Peyer's patch (tissue), 4 donors: Measurements from ENCODE around the gene DLX4. TPM values are rescaled to one million over a fixed set of nuclear protein-coding genes. Genes with fewer than 3 reads are reported as not detected.

Experiments used
- DNase-seq, 3 donors: peaks; one replicate each; pipeline ENCODE4 v3.0.0-alpha.2; 2017 to 2019
- H3K27ac ChIP-seq, 4 donors: fragments of 200-600 bp; sonication (generic); one replicate each; pipeline ENCODE4 v1.5.1; 2016 to 2019
- H3K27me3 ChIP-seq, 2 donors: fragments of 200-600 bp; sonication (generic); one replicate each; pipeline ENCODE4 v1.5.1; 2019
- H3K36me3 ChIP-seq, 3 donors: fragments of 200-600 bp; sonication (generic); one replicate each; pipeline ENCODE4 v1.5.1; 2016 to 2019
- H3K4me1 ChIP-seq, 4 donors: fragments of 200-600 bp; sonication (generic); one replicate each; pipeline ENCODE4 v1.5.1; 2016 to 2019
- H3K4me3 ChIP-seq, 4 donors: fragments of 200-600 bp; sonication (generic); 1 replicate in 3 of 4; 2 replicates in 1 of 4; pipeline ENCODE4 v1.5.1; 2016 to 2019; ENCODE audit warnings: mild to moderate bottlenecking in 1 of 4
- H3K9me3 ChIP-seq, 4 donors: fragments of 200-600 bp; sonication (generic); one replicate each; pipeline ENCODE4 v1.5.1; 2016 to 2019; ENCODE audit warnings: mild to moderate bottlenecking in 1 of 4
- CTCF ChIP-seq, 6 experiments: fragments of 450-650 bp in 4 of 6; fragments of 200-600 bp in 2 of 6; sonication (generic) in 1 of 6; IDR thresholded peaks; one replicate each; pipeline ENCODE4 v1.5.1; 2017 to 2019; ENCODE audit warnings: antibody characterized with exemption in 6 of 6, mild to moderate bottlenecking in 3 of 6, moderate library complexity in 1 of 6
- POLR2A ChIP-seq, 2 donors: fragments of 450-650 bp; IDR thresholded peaks; one replicate each; pipeline ENCODE4 v1.5.1; 2017; ENCODE audit warnings: antibody characterized with exemption in 2 of 2, mild to moderate bottlenecking in 2 of 2, moderate library complexity in 2 of 2
- total RNA-seq, 4 donors: library from RNA; depleted of rRNA; stranded (reverse); fragments of >200 nt; gene quantifications; one replicate each; pipeline ENCODE4 v1.1.0, GENCODE V29; 2016

DLX4 gene
- total RNA-seq, 4 donors from 2014 or later, result not detected

DNA sequence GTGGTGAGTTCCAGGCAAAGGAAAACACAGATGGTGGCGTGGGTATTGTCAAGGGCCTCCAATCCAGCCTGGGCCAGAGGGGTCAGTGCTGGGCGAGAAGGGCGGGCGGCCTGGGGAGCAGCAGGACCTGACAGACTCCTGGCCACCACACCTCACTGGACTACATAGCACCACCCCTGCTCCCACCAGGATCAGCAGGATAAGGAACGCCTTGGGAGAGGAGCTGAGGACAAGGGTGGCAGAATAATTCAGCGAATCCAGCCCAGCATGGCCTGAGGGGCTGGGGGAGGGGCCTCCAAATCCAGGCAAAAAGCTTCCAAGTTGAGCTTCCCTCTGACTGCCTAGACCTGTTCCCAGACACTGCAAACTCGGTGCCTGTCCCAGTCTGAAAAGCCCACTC is 6.5 kb downstream of the DLX4 start:
- no peak overlapping the region for H3K4me3 ChIP-seq
- DNase-seq, result no peak

GRCh38 chr17:49976163-49976827 is 7.3 kb downstream of the DLX4 start:
- peaks cover 0 to 26% of the 10 kb centered on the region in 2 donors for H3K27me3 ChIP-seq
- no peak for DNase-seq
- H3K4me1 ChIP-seq, result peaks cover 0 to 17% (median 0%) of the 10 kb centered on the region in 4 donors
- H3K4me3 ChIP-seq, result no peak overlapping the region
- TF ChIP-seq CTCF (IDR thresholded peaks at IDR 0.05) (no peak), POLR2A (IDR thresholded peaks at IDR 0.05) (no peak)
- no peaks in the 10 kb centered on the region for H3K36me3 ChIP-seq
- no peaks in the 10 kb centered on the region for H3K9me3 ChIP-seq
- no peak overlapping the region for H3K27ac ChIP-seq

More for the DNA sequence above, 6.5 kb downstream of the DLX4 start:
- Histone ChIP-seq H3K27ac (no peak overlapping the region), H3K9me3 (no peaks in the 10 kb centered on the region), H3K27me3 (peaks cover 0 to 34% of the 10 kb centered on the region in 2 donors), H3K4me1 (peaks cover 0 to 17% (median 0%) of the 10 kb centered on the region in 4 donors), H3K36me3 (no peaks in the 10 kb centered on the region)
- TF ChIP-seq POLR2A (IDR thresholded peaks at IDR 0.05) (no peak), CTCF (IDR thresholded peaks at IDR 0.05) (no peak)

- Histone ChIP-seq H3K27ac (no peak overlapping the region), H3K9me3 (no peaks in the 10 kb centered on the region), H3K27me3 (peaks cover 0 to 21% of the 10 kb centered on the region in 2 donors), H3K4me1 (peaks cover 0 to 13% (median 0%) of the 10 kb centered on the region in 4 donors), H3K36me3 (no peaks in the 10 kb centered on the region), H3K4me3 (no peak overlapping the region)
- TF ChIP-seq POLR2A (IDR thresholded peaks at IDR 0.05), result no peak
- TF ChIP-seq CTCF (IDR thresholded peaks at IDR 0.05), result no peak
- no peak for DNase-seq
These were observed 7.8 kb downstream of the DLX4 start for GRCh38 chr17:49976828-49977202.

GRCh38 chr17:49977463-49978389 is 8.7 kb downstream of the DLX4 start:
- H3K9me3 ChIP-seq, result no peaks in the 10 kb centered on the region

GRCh38 chr17:49978501-49978900 is 9.5 kb downstream of the DLX4 start:
- TF ChIP-seq POLR2A (IDR thresholded peaks at IDR 0.05) (no peak), CTCF (IDR thresholded peaks at IDR 0.05) (no peak)
- DNase-seq, result no peak
- Histone ChIP-seq H3K36me3 (no peaks in the 10 kb centered on the region), H3K4me3 (no peak overlapping the region), H3K9me3 (no peaks in the 10 kb centered on the region), H3K27me3 (peaks cover 0 to 6% of the 10 kb centered on the region in 2 donors), H3K4me1 (no peaks in the 10 kb centered on the region), H3K27ac (no peak overlapping the region)

More at GRCh38 chr17:49977463-49978389, 8.7 kb downstream of the DLX4 start:
- TF ChIP-seq POLR2A (IDR thresholded peaks at IDR 0.05) (no peak), CTCF (IDR thresholded peaks at IDR 0.05) (no peak)
- H3K4me1 ChIP-seq, result peaks cover 0 to 4% (median 0%) of the 10 kb centered on the region in 4 donors
- peaks cover 0 to 12% of the 10 kb centered on the region in 2 donors for H3K27me3 ChIP-seq
- H3K27ac ChIP-seq, result no peak overlapping the region
- DNase-seq, result no peak
- H3K4me3 ChIP-seq, result no peak overlapping the region
- H3K36me3 ChIP-seq, result no peaks in the 10 kb centered on the region
